ENCODE results near the gene OXT.

The OXT gene

DNA sequence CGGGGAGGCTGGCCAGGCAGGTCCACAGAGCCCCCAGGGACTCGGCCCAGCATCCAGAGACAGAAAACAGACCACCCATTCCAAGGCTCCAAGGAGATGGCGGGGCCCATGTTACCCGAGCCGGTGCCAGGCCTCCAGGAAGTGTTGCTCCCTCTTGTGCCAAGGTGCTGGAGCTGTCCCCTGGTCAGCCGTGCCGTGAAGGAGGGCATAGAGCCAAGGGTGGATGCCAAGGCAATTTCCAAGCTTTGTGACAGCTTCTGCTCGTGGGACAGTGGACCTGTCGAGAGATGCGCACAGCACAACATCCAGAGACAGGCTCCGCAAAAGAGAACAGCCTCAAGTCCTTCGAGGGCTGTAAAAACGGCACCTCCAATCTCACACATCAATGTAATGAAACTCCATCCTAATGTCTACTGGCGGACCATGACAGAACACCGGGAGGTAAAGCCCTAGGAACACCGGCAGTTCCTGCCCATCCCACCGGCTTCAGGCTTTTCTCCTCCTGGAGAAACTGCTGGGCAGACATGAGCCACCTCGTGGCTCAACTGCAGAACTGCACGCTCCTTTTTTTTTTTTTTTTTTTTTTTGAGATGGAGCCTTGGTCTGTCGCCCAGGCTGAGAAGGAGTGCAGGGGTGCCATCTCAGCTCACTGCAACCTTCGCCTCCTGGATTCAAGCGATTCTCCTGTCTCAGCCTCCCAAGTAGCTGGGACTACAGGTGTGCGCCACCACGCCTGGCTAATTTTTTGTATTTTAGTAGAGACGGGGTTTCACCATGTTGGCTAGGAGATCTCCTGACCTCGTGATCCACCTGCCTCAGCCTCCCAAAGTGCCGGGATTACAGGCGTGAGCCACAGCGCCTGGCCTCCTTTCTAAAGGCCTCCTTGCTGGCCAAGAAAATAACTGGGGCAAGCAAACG lies 44.0 kb downstream of the OXT start:
- FAIRE-seq = peak; percentile 53

DNA sequence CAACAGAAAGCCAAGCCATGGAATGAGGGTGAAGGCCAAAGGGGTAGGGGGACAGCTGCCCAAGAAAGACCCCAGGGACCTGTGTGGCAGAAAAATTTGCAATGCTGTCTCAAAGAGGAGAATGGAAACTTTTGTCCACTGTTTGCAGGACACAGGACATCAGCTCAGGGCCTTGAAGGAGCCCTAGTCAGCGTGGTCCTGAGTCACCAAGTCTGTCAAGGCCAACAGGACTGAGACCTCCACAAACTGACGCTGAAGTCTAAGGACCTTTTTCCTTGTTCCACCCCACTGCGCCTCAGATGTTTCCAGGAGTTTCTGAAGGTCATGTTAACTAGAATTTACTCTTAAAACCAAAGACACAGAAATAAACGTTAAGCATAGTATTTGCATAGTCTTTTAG lies 44.9 kb downstream of the OXT start:
- FAIRE-seq = no peak

DNA sequence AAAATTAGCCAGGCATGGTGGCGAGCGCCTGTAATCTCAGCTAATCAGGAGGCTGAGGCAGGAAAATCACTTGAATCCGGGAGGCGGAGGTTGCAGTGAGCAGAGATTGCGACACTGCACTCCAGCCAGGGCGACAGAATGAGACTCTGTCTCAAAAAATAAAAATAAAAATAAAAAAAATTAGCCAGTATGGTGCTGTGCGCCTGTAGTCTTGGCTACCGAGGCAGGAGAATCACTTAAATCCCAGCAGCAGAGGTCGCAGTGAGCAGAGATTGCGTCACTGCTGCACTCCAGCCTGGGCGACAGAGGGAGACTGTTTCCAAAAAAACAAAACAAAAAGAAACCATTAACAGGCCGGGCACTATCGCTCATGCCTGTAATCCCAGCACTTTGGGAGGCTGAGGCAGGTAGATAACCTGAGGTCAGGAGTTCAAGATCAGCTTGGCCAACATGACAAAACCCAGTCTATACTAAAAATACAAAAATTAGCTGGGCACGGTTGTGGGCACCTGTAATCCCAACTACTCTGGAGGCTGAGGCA lies 46.5 kb downstream of the OXT start:
- peak; percentile 82 for FAIRE-seq

DNA sequence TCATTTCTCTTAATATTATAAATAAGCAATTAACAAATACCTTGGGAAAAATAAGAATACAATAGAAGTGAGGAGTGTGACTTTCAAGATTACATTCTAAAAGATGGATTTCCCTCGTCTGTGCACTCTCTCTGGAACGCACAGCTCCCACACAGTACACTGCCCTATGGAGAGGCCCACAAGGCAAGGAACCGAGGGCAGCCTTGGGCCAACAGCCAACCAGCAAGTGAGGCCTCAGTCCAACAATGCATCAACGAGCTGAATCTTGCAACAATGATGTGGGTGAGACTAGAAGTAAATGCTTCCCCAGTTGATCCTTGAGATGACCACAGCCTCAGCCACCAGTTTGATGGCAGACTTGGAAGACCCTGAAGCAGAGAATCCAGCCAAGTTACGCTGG lies 47.6 kb downstream of the OXT start:
- FAIRE-seq = no peak

DNA sequence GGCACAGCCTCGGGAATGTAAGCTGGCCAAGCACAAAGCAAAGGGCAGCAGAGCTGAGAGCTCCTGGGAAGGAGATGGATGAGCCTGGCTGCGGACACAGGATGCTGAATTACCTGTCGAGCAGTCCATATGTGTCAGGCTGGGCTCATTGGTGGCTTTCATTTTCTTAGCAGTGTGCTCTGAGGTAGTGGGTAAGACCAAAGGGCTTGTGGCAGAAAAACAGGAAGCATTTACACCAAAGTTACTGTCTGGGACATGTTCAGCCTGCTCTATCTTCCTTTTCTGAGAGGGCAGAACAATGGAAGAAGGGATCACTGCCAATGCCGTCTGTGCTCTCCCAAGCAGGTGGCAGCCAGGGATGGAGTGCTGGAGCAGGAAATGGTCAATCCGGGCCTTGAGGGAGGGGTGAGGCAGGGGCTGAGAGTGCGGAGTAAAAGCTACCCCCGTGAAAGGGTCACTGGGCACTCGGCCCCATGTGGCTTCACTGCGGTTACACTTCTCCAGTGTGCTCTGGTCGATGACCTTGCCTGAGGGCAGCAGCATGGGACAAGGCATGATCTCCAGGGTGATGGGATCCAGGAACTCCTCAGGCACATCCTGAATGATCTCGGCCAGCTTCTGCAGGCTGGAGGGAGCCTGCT lies 50.0 kb downstream of the OXT start:
- no peak for FAIRE-seq

Measured in endometrium (tissue), 2 donors.